ENCODE data around the gene ROCK2. TPM values are rescaled to one million over a fixed set of nuclear protein-coding genes. Genes with fewer than 3 reads are reported as not detected.
"Not testable (repeated sequence)": the region's sequence is repeated elsewhere in the genome, so short reads cannot be mapped to it uniquely, and the experiment has no call there.

ROCK2 gene
- polyA plus RNA-seq, 2 donors, result 3.4 to 5.4 TPM

DNA sequence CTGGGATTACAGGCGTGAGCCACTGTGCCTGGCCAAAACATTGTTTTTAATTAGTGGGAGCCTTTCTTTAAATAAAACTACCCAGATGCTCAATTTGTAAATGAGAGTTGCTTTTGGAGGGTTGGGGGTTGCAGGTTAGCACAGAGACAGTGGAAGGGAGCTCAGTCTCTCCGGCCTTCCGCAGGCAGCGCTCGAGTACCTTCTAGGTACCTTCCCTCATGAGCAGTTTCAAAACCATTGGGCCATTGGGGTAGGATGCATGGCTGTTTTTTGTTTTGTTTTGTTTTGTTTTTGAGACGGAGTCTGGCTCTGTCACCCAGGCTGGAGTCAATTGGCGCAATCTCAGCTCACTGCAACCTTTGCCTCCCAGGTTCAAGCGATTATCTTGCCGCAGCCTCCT is 170.2 kb downstream of the ROCK2 start:
- no peaks in the 10 kb centered on the region for H3K4me1 ChIP-seq (ENCODE audit: control insufficient read depth in 2 of 2, insufficient read depth in 2 of 2, low read length in 1 of 2)
- H3K27me3 ChIP-seq (ENCODE audit: control insufficient read depth in 1 of 2, insufficient read depth in 2 of 2, low read length in 2 of 2), result no peaks in the 10 kb centered on the region
- no peaks in the 10 kb centered on the region for H3K36me3 ChIP-seq (ENCODE audit: control insufficient read depth in 2 of 2, insufficient read depth in 2 of 2, low read length in 1 of 2)
- no peaks in the 10 kb centered on the region for H3K9me3 ChIP-seq (ENCODE audit: control insufficient read depth in 2 of 2, insufficient read depth in 1 of 2, low read depth in 1 of 2, low read length in 1 of 2)
- 94 to 96% methylated on average over 9 of the region's 9 CpGs for WGBS, 2 donors
- no peak overlapping the region for H3K4me3 ChIP-seq (ENCODE audit: low read depth in 1 of 2, low read length in 2 of 2)
- no peak overlapping the region for H3K27ac ChIP-seq (ENCODE audit: low read depth in 2 of 2, low read length in 1 of 2)

- 70 to 77% methylated on average over 13 of the region's 13 CpGs for WGBS, 2 donors
- Histone ChIP-seq H3K4me3 (ENCODE audit: low read depth in 1 of 2, low read length in 2 of 2) (no peak overlapping the region), H3K36me3 (ENCODE audit: control insufficient read depth in 2 of 2, insufficient read depth in 2 of 2, low read length in 1 of 2) (no peaks in the 10 kb centered on the region), H3K9me3 (ENCODE audit: control insufficient read depth in 2 of 2, insufficient read depth in 1 of 2, low read depth in 1 of 2, low read length in 1 of 2) (no peaks in the 10 kb centered on the region), H3K4me1 (ENCODE audit: control insufficient read depth in 2 of 2, insufficient read depth in 2 of 2, low read length in 1 of 2) (no peaks in the 10 kb centered on the region), H3K27me3 (ENCODE audit: control insufficient read depth in 1 of 2, insufficient read depth in 2 of 2, low read length in 2 of 2) (no peaks in the 10 kb centered on the region), H3K27ac (ENCODE audit: low read depth in 2 of 2, low read length in 1 of 2) (no peak overlapping the region)
Observed at GRCh38 chr2:11169333-11169732, 175.1 kb downstream of the ROCK2 start.

DNA sequence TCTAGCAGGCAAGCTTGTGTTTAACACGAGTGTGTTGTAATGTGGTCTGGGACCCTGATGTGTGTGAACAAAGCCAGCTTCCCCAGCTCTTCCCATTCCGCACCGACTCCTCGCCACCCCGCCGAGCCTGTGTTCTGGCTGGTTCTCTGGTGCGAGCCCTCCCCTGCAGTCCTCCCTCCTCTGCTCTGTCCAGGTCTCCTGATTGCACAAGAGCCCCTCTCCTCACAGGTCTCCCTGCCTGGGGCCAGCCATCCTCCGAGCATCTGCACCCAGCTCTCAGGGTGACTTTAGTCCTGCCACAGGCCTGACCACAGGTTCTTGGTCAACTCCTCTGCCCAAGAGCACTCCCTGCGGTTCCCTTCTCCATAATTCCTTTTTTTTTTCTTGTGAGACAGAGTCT is 175.9 kb downstream of the ROCK2 start:
- no peaks in the 10 kb centered on the region for H3K27me3 ChIP-seq (ENCODE audit: control insufficient read depth in 1 of 2, insufficient read depth in 2 of 2, low read length in 2 of 2)
- no peaks in the 10 kb centered on the region for H3K4me1 ChIP-seq (ENCODE audit: control insufficient read depth in 2 of 2, insufficient read depth in 2 of 2, low read length in 1 of 2)
- no peak overlapping the region for H3K27ac ChIP-seq (ENCODE audit: low read depth in 2 of 2, low read length in 1 of 2)
- H3K36me3 ChIP-seq (ENCODE audit: control insufficient read depth in 2 of 2, insufficient read depth in 2 of 2, low read length in 1 of 2), result peaks cover 0 to 3% of the 10 kb centered on the region in 2 donors
- H3K9me3 ChIP-seq (ENCODE audit: control insufficient read depth in 2 of 2, insufficient read depth in 1 of 2, low read depth in 1 of 2, low read length in 1 of 2), result no peaks in the 10 kb centered on the region
- no peak overlapping the region for H3K4me3 ChIP-seq (ENCODE audit: low read depth in 1 of 2, low read length in 2 of 2)
- 83 to 87% methylated on average over 9 of the region's 9 CpGs for WGBS, 2 donors

- H3K36me3 ChIP-seq (ENCODE audit: control insufficient read depth in 2 of 2, insufficient read depth in 2 of 2, low read length in 1 of 2), result peaks cover 0 to 3% of the 10 kb centered on the region in 2 donors
- no peaks in the 10 kb centered on the region for H3K27me3 ChIP-seq (ENCODE audit: control insufficient read depth in 1 of 2, insufficient read depth in 2 of 2, low read length in 2 of 2)
- H3K27ac ChIP-seq (ENCODE audit: low read depth in 2 of 2, low read length in 1 of 2), result no peak overlapping the region
- H3K9me3 ChIP-seq (ENCODE audit: control insufficient read depth in 2 of 2, insufficient read depth in 1 of 2, low read depth in 1 of 2, low read length in 1 of 2), result no peaks in the 10 kb centered on the region
- no peaks in the 10 kb centered on the region for H3K4me1 ChIP-seq (ENCODE audit: control insufficient read depth in 2 of 2, insufficient read depth in 2 of 2, low read length in 1 of 2)
- no peak overlapping the region for H3K4me3 ChIP-seq (ENCODE audit: low read depth in 1 of 2, low read length in 2 of 2)
- WGBS, 2 donors, result 90% methylated on average over 10 of the region's 10 CpGs
Observed at GRCh38 chr2:11166476-11166875, 178.0 kb downstream of the ROCK2 start.

DNA sequence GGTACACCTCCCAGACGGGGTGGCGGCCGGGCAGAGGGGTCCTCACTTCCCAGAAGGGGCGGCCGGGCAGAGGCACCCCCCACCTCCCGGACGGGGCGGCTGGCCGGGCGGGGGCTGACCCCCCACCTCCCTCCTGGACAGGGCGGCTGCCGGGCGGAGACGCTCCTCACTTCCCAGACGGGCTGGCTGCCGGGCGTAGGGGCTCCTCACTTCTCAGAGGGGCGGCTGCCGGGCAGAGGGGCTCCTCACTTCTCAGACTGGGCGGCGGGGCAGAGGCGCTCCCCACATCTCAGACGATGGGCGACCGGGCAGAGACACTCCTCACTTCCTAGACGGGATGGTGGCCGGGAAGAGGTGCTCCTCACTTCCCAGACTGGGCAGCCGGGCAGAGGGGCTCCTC is 179.4 kb downstream of the ROCK2 start:
- not testable (repeated sequence) for H3K36me3 ChIP-seq (ENCODE audit: control insufficient read depth in 2 of 2, insufficient read depth in 2 of 2, low read length in 1 of 2); H3K27ac ChIP-seq (ENCODE audit: low read depth in 2 of 2, low read length in 1 of 2); H3K27me3 ChIP-seq (ENCODE audit: control insufficient read depth in 1 of 2, insufficient read depth in 2 of 2, low read length in 2 of 2); H3K4me1 ChIP-seq (ENCODE audit: control insufficient read depth in 2 of 2, insufficient read depth in 2 of 2, low read length in 1 of 2); H3K9me3 ChIP-seq (ENCODE audit: control insufficient read depth in 2 of 2, insufficient read depth in 1 of 2, low read depth in 1 of 2, low read length in 1 of 2); H3K4me3 ChIP-seq (ENCODE audit: low read depth in 1 of 2, low read length in 2 of 2)
- 96% methylated on average over 22 to 28 of the region's 28 CpGs for WGBS, 2 donors

DNA sequence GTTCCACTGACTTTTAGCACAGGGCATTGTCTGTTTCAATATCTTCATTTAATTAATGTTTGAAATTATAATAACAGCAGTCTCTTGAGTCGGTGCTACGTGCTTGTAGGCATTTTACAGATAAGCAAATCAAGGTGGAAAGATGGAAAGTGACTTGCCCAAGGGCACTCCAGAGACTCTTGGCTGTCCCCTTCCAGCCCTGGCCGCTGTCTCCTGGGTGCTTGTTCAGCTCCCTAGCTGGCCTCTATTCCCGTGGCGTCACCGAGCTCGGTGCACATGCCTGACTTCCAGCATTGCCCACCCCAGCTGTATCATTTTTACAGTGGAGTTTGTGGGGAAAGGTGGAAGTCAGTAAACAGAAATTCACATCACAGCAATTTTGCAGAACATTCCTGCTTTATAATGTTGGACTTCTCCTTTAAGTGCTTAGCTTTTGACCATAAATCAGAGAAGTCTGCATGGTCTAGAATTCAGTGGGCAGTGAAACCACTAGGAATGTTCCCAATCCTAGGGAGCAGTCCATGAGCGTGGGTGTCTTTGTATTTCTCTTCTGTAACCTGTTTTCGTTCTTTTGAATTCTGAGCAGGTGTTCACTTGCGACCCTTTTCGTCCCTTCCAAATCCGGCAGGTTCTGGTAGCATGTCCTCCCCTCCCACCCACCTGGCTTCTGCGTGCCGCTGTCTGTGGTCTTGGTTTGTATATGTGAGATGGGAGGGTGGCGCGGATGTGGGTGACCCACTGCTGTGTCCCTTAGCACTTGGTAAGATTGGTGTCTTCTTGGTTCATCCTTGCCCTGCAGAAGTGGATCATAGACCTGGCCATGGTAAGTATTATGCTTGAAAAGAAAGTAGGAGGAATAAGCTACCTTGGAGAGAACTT is 180.8 kb downstream of the ROCK2 start:
- 90 to 92% methylated on average over 16 of the region's 16 CpGs for WGBS, 2 donors
- Histone ChIP-seq H3K9me3 (ENCODE audit: control insufficient read depth in 2 of 2, insufficient read depth in 1 of 2, low read depth in 1 of 2, low read length in 1 of 2) (no peaks in the 10 kb centered on the region), H3K27ac (ENCODE audit: low read depth in 2 of 2, low read length in 1 of 2) (no peak overlapping the region), H3K36me3 (ENCODE audit: control insufficient read depth in 2 of 2, insufficient read depth in 2 of 2, low read length in 1 of 2) (peaks cover 0 to 3% of the 10 kb centered on the region in 2 donors), H3K27me3 (ENCODE audit: control insufficient read depth in 1 of 2, insufficient read depth in 2 of 2, low read length in 2 of 2) (no peaks in the 10 kb centered on the region), H3K4me3 (ENCODE audit: low read depth in 1 of 2, low read length in 2 of 2) (no peak overlapping the region), H3K4me1 (ENCODE audit: control insufficient read depth in 2 of 2, insufficient read depth in 2 of 2, low read length in 1 of 2) (no peaks in the 10 kb centered on the region)

GRCh38 chr2:11161747-11162146 is 182.7 kb downstream of the ROCK2 start:
- Histone ChIP-seq H3K36me3 (ENCODE audit: control insufficient read depth in 2 of 2, insufficient read depth in 2 of 2, low read length in 1 of 2) (peaks cover 0 to 3% of the 10 kb centered on the region in 2 donors), H3K27me3 (ENCODE audit: control insufficient read depth in 1 of 2, insufficient read depth in 2 of 2, low read length in 2 of 2) (no peaks in the 10 kb centered on the region), H3K27ac (ENCODE audit: low read depth in 2 of 2, low read length in 1 of 2) (no peak overlapping the region), H3K4me1 (ENCODE audit: control insufficient read depth in 2 of 2, insufficient read depth in 2 of 2, low read length in 1 of 2) (no peaks in the 10 kb centered on the region), H3K4me3 (ENCODE audit: low read depth in 1 of 2, low read length in 2 of 2) (no peak overlapping the region), H3K9me3 (ENCODE audit: control insufficient read depth in 2 of 2, insufficient read depth in 1 of 2, low read depth in 1 of 2, low read length in 1 of 2) (no peaks in the 10 kb centered on the region)
- 97% methylated on average over 4 of the region's 4 CpGs for WGBS, 2 donors

- Histone ChIP-seq H3K4me1 (ENCODE audit: control insufficient read depth in 2 of 2, insufficient read depth in 2 of 2, low read length in 1 of 2) (peaks cover 3% of the 10 kb centered on the region in 2 donors), H3K36me3 (ENCODE audit: control insufficient read depth in 2 of 2, insufficient read depth in 2 of 2, low read length in 1 of 2) (peaks cover 0 to 3% of the 10 kb centered on the region in 2 donors), H3K4me3 (ENCODE audit: low read depth in 1 of 2, low read length in 2 of 2) (no peak overlapping the region), H3K27me3 (ENCODE audit: control insufficient read depth in 1 of 2, insufficient read depth in 2 of 2, low read length in 2 of 2) (no peaks in the 10 kb centered on the region), H3K27ac (ENCODE audit: low read depth in 2 of 2, low read length in 1 of 2) (no peak overlapping the region), H3K9me3 (ENCODE audit: control insufficient read depth in 2 of 2, insufficient read depth in 1 of 2, low read depth in 1 of 2, low read length in 1 of 2) (no peaks in the 10 kb centered on the region)
- WGBS, 2 donors, result 84 to 85% methylated on average over 15 of the region's 15 CpGs
Observed at GRCh38 chr2:11160731-11161455, 183.5 kb downstream of the ROCK2 start.

- no peaks in the 10 kb centered on the region for H3K9me3 ChIP-seq (ENCODE audit: control insufficient read depth in 2 of 2, insufficient read depth in 1 of 2, low read depth in 1 of 2, low read length in 1 of 2)
- 91 to 93% methylated on average over 13 of the region's 13 CpGs for WGBS, 2 donors
- H3K4me1 ChIP-seq (ENCODE audit: control insufficient read depth in 2 of 2, insufficient read depth in 2 of 2, low read length in 1 of 2), result peaks cover 3 to 5% of the 10 kb centered on the region in 2 donors
Observed at GRCh38 chr2:11160256-11160655, 184.2 kb downstream of the ROCK2 start.

More at GRCh38 chr2:11160256-11160655, 184.2 kb downstream of the ROCK2 start:
- H3K27ac ChIP-seq (ENCODE audit: low read depth in 2 of 2, low read length in 1 of 2), result no peak overlapping the region
- peaks cover 0 to 3% of the 10 kb centered on the region in 2 donors for H3K36me3 ChIP-seq (ENCODE audit: control insufficient read depth in 2 of 2, insufficient read depth in 2 of 2, low read length in 1 of 2)
- no peak overlapping the region for H3K4me3 ChIP-seq (ENCODE audit: low read depth in 1 of 2, low read length in 2 of 2)
- no peaks in the 10 kb centered on the region for H3K27me3 ChIP-seq (ENCODE audit: control insufficient read depth in 1 of 2, insufficient read depth in 2 of 2, low read length in 2 of 2)
